ELF-1 (cell line): Measurements from ENCODE around the gene CHAC1.

ENCODE experiments used
- DNase-seq: peaks from one replicate; pipeline ENCODE4 v3.0.0-alpha.2; 2016; ENCODE audit warnings: low read depth, low spot score

Gene CHAC1

GRCh38 chr15:40952901-40953712, at the start of gene CHAC1:
Gene CHAC1 (plus strand): TSS chr15:40953471. CDS start chr15:40953584, 113 bp downstream.
- peak; percentile 98 for DNase-seq

GRCh38 chr15:40904552-40905201, 48.6 kb upstream of the CHAC1 start:
- DNase-seq = no peak

DNA sequence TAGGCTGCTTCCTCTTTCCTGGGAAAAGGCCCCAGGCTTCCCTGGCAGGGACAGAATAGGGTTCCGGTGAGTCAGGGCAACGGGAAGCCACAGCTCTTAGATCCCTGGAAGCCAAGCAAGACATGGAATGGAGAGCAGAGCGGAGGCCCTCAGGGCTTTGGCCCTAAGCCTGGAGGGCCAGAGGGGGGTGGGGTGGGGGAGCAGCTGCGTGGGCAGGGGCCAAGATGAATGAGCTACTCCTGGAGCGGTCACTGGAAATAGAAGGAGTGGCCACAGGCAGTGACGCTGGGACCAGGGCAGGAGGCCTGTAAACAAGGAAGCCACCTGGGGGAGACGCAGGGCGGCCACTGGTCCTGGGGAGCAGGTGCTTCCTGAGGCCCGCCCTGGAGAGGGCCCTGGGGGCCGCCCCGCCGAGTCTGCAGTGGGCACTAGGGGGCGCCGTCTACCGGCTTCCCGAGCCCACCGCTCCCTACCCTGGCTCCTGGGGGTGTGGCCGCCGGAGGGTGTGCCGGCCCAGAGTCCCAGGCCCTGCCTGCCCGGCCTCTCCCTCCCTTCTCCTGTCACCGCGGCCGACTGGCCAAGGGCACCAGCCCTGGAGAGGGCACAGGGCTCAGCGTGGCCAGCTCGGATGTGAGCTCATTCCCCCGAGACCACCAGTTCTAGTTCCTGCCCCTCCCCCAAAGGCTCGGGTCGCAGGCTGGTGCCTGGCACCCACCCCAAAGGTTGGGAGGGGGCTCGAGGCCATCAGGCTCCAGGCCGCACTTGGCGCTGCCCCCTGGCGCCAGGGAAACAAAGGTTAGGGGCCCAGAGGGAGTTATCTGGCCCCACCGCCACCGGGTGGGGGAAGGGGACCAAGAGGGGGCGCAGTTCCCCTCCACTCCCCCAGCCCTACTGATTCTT, 46.9 kb upstream of the CHAC1 start:
- peak; percentile 96 for DNase-seq

DNA sequence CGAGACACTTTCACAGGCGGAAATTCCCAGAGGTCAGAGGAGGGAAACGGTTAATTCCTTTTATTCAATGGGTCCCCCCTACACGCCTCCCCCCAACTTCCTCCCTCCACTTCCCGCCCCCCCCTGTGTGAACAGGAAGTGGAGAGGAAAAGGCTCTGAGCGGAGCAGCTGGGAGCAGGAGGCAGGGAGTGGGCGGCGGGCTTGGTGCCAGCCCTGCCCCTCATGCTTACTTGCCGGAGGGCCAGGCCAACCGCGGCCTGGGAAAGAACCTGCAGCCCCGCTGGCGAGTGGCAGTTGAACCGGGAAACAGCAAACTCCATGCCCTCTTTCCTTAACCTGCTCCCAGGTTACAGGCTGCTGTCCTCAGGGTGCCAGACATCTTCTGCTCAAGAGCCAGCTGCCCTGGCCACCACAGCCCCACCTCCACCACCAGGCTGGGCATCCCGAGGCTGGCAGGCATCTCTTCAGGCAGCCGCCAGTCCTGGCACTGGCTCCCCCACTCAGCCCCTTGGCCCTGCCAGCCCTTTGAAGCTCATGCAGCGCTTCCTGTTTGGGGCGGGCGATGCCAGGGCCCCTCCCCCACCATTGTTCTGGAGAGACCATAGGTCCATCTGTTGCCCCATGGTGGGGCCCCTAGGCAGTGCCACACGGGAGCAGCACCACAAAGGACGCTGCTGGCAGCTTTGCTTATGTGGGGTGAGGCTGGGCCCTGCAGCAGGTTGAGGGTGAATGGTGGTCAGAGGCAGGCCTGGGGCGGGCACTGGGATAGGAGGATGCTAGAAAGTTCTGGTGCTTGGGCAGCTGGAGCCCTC, 46.1 kb upstream of the CHAC1 start:
- DNase-seq = peak; percentile 17

DNA sequence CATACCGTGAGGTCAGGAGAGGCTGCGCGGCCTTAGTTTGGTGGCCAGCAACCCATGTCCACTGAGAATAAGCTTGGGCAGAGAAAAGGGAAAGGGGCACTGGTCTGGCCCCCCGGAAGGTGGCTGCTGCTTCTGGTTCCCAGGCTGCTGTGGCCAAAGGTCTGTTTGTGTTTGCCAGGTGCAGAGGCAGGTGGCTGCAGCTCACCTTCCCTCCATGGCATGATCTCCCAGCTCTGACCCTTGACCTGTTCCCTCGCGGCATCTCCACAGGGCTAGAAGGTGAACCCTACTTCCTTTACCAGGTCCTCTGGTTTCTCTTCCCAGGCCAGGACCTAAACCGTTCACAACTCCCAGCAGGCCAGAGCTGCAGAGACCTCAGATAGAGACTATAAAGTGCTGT, 45.2 kb upstream of the CHAC1 start:
- no peak for DNase-seq

DNA sequence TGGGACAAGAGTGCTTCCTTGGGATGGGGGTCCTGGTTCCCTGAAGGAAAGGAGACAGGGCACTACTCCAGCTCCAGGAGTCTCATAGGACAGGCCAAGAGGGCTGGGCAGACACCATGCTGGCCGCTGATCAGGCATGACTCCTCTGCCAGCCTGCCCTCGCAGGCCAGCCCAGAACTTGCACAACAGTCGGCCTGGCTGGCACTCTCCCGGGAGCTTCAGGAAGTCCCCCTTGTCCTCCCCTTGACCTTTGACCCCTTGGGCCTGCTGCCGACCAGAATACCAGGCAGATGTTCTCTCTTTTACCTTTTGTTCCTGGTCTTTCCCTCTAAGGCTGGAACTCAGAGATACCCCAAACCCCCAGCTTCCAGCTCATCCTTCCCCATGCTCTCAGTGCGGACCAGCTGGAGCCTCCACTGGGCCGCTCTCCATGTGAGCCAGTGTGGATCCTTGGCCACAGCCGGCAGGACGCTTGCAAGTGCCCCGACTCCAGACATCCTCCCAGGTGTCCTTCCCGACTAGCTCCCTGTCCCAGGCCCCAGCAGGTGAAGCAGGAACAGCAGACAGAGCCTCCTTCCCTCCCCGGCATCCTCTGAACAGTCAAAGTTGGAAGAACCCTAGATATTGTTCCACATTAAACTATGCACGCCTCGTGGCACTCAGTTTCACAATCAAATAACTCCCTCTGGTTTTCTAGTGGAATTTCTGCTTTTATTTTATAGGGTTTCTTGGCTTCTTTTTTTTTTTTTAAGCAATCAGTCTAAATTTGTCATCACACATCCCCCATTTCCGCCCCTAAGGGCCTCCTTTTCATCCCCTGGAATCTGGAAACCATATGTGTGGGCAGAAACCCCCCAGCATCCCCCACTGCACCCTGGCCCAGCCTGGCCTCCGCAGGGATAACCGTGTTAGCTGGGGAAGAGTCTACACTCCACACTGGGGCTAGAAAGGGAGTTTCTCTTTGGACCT, 43.3 kb upstream of the CHAC1 start:
- peak; percentile 30 for DNase-seq

DNA sequence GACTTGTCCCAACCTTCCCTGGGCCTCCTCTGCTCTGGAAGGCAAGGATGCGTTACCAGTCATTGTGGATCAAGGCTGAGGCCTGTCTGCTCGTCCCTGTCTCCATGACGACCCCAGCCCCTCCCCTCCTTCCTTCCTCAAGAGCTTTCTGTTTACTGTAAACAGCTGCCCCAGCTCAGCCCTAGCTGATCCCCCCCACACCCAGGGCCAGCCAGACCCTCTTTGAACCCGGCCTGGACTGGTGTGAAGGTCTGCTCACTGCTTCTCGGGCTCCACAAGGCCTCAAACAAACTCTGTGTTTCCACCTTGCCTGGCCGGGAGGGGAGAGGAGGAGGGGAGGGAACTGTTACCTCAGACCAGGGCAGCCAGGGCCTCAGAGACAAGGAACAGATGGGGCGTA, 42.1 kb upstream of the CHAC1 start:
- peak; percentile 99 for DNase-seq

DNA sequence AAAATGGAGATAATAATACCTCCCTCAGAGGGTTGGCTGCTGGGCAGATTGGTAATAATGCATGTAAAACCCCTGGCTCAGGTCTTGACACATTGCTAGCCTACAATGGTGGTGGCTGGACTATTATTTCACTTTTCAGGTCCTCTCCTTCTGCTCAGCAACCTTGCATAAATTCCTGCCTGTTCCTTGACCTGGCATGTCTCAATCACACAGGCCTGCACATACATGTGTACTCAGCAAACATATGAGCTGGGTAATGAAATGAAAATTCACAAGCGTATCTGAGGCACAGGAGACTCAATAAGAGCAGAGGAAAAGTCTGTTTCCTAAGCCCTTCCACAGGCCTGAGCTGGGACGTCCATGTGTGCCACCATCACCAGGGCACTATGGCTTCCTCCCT, 41.6 kb upstream of the CHAC1 start:
- DNase-seq = no peak

GRCh38 chr15:40912478-40912877, 40.8 kb upstream of the CHAC1 start:
- peak; percentile 34 for DNase-seq

DNA sequence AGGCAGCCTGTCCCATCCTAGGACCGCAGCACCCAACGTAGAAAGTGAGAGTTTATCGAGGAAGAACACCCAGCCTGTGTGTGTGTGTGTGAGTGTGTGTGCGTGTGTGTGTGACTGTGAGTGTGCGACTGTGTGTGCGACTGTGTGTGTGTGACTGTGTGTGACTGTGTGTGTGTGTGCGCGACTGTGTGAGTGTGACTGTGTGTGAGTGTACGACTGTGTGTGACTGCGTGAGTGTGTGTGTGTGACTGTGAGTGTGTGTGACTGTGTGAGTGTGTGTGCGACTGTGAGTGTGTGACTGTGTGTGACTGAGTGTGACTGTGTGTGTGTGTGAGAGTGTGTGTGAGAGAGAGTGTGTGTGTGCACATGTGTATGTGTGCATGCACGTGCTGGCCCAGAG, 39.3 kb upstream of the CHAC1 start:
- DNase-seq = no peak

DNA sequence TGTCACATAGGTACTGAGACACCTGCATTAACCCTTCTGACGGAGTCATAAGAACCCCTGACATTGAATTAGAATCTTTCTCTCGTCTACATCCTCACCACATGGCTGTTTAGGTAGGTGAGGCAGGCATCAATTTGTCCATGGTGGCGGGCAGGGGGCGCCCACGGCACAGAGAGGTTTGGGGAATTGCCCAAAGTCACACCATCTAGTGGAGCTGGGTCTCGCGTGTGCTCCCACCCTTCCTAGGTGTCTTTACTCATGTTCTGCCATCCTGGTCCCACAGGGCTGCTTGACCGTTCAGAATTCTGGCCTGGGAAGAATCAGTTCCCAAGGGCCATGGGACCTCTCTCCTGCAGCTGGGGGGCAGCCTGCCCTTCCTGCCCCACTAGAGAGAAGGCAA, 38.8 kb upstream of the CHAC1 start:
- peak; percentile 26 for DNase-seq

DNA sequence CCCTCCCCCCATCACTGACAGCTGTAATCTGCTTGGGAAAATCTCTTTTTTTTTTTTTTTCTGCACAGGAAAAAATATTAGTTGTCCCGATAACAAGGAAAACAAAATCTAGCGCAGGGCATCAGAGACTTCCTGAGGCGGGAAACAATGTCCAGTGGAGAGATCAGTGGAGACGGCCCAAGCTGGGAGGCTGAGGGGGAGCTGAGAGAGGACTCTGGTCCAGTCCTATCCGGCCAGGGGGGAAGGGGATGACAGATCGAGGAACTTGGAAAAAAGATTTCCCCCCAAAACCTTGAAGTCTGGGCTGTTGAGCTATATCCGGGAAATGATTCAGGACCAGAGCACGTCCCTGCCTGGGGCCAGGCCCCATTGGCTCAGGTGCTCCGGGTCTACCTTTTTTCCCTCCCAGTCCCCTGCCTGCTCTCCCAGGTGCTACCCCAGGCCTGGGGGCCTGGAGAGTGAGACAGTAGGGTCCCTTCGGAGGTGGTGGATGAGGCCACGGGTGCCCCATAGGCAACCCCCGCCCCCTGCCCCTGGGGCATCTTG, 38.1 kb upstream of the CHAC1 start:
- DNase-seq = no peak

GRCh38 chr15:40915679-40916078, 37.6 kb upstream of the CHAC1 start:
- no peak for DNase-seq

DNA sequence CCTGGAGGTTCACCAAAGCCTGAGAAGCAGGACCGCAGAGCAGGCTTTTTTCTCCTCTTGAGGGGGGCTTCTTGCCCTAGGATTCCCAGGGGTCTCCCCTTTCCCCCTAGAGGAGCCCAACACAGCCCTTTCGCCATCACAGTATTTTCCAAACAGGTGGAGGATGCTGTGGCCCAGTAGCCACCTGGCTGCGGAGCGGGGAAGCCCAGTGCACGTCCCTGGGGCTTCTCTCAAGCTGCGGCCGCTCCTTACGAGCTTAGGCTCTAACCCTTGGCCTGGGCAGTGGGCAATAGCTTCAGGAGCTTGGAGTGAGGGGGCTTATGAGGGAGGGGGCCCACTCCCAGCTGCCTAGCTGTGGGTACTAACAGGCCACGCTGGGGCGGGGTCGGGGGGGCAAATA, 35.7 kb upstream of the CHAC1 start:
- no peak for DNase-seq

- no peak for DNase-seq
Observed at GRCh38 chr15:40918146-40918798, 35.0 kb upstream of the CHAC1 start.

DNA sequence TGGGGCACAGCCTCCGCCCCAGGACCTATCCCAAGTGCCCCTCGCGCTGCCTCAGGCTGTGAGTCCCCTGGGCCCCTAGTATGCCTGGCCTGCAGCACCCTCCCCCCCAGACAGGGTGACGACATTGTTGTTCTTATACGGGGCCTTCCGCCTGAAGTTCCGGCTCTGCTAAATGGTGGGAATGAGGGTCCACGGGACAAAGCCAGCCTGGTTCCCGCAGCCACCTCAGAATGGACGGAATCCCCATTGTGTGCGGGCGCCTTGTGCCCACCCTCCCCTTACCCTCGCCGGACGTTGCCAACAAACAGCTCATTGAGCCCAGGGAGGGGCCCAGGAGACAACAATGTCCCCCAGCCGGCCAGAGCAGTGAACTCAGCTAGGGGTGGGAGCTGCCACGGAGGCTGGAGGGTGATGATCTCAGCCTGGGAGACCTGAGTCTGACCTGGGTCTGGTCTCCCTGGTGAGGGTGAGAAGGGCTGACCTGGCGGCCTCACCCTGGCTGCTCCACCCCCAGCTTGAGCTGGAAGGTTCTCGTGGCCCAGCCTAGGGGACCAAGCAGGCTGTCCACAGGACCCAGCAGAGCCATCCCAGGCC, 34.4 kb upstream of the CHAC1 start:
- peak; percentile 20 for DNase-seq

- DNase-seq = no peak
Observed at GRCh38 chr15:40921949-40922607, 31.2 kb upstream of the CHAC1 start.

DNA sequence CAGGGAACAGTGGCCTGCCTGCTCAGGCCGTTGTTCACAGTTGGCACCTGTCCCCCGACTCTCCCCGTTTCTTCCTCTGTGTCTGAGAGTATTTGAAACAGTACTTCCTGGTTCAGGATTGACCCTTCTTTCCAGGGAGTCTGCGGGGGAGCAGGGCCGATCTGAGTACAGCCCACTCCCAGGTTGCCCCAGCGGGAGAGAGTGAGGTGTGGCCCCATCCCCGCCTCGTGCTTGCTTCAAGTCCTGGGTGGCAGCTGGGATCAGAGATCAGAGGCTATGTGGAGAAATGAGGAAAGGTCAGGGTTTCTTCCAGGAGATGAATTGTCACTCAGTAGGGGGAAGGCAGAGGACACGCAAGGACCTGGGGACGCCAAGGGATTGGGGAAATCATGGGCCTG, 30.7 kb upstream of the CHAC1 start:
- DNase-seq = no peak
